A204.1 (cell line): ENCODE measurements around the gene MARCHF9.
"Not testable (repeated sequence)": the region's sequence is repeated elsewhere in the genome, so short reads cannot be mapped to it uniquely, and the experiment has no call there.

Experiments used
- FAIRE-seq: peaks from 2 replicates; lab custom pipeline; 2012; peaks lifted over from hg19 to GRCh38; lab: Jason Lieb, UNC

Gene MARCHF9

DNA sequence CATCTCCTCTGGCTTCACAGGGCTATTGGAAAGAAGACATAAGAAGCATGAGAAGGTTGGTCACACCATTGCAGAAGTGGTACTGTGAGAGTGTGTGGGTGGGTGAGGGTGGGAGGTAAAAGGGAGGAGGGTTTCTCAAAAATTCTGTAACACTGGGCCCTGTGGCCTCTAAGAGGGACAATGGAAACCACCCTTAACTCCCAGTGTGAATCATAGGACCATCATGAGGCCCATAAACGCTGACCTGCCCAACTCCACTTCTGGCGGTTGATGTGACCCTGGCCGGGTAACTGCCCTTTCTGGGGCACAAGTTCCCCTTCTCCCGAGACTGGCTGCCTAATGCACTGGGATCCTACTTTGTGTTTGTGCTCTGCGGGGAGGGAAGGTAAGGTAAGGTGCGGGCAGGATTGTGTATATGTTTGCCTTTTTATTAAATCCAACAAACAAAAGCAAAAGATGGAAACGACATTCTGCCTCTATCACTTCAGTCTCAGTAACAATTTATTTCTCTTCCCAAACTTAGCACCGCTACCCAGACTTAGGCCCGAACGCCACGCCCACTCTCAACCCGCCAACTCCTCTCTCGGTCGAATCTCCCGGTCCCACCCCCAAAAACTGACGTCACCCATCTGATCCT is 16.5 kb downstream of the MARCHF9 start:
- FAIRE-seq, result peak; percentile 41

DNA sequence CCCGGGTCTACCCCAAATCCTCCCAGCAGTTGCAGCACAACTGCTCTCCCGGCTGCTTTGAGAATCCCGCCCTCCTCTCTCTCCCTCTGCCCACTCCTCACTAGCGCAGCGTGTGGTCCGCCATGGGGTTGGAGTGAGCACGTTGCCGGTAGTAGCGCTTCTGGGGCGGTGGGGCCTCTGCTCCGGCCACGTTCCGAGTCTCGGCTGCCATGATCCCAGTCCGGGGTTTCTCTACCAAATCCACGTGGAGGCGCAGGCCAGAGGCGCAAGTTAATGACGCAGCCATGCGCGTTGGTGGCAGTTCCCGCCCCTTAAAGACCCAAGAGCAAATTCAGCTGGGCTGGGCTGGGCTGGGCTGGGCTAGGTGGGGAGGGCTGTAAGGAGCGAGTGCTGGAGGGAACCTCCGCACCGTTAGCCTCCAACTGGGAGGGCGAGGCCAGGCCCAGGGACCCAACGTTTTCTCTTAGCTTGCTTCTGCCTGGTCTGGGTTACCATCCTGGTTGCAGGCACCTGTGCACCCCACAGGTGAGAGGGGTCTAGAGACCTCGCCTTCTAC is 17.0 kb downstream of the MARCHF9 start, which contains the start of gene METTL1:
Gene METTL1 (minus strand): TSS at position 233 of the 556 bp plus-strand sequence. CDS start 22 bp downstream, at position 211.
- FAIRE-seq, result peak; percentile 47

DNA sequence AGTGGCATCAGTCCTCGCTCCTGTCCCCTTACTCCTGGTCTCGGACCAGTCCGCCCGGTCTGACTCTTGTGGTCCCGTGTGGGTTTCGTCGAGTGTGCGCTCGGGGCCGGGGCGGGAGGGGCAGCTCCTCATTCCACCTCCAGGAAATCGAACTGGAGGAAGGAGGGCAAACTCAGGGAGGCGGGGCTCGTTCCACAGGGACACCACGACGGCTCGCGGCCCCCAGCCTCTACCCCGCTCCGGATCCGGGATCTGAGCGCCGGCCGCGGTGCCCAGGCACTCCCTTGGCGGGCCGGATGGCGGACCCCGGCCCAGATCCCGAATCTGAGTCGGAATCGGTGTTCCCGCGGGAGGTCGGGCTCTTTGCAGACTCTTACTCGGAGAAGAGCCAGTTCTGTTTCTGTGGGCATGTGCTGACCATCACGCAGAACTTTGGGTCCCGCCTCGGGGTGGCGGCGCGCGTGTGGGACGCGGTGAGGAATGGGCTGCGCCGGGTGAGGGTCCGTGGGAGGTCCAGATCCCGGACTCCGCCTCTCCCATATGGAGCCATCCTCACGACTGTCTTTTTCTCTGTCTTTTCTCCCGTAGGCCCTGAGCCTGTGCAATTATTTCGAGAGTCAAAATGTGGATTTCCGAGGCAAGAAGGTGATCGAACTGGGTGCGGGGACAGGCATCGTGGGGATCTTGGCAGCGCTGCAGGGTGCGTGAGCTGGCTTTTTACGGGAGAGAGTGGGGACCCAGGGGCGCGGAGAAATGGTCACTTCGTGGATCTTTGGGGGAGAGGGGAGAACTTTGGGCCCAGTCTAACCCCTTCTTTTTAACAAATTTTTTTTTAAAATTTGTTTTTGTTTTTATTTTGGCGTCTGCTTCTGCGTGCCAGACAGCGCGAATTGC is 17.8 kb downstream of the MARCHF9 start, which contains the start of gene EEF1AKMT3:
Gene EEF1AKMT3 (plus strand): TSS at position 186 of the 894 bp plus-strand sequence. CDS start 111 bp downstream, at position 297.
- no peak for FAIRE-seq

DNA sequence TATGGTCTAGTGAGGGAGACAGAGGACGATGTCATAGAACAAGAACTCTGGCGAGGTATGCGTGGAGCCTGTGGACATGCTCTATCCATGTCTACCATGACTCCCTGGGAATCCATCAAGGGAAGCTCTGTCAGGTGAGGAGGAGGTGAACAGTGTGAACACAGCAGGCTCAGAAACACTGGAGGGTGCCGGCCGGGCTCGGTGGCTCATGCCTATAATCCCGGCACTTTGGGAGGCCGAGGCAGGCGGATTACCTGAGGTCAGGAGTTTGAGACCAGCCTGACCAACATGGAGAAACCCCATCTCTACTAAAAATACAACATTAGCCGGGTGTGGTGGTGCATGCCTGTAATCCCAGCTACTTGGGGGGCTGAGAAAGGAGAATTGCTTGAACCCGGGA is 19.7 kb downstream of the MARCHF9 start:
- not testable (repeated sequence) for FAIRE-seq

DNA sequence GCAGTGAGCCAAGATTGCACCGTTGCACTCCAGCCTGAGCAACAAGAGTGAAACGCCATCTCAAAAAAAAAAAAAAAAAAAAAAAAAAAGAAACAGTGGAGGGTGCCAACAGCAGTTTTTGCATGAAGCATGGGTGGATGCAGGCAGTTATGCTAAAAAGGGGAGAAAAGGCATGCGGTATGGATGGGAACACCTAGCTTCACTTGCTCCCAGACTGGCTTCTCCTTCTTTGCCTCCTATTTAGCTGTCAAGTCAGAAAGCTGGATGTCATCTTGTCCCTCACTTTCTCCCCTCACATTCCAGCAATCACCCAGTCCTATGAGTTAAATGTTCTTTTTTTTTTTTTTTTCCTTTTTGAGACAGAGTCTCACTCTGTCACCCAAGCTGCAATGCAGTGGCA is 20.1 kb downstream of the MARCHF9 start:
- no peak for FAIRE-seq

DNA sequence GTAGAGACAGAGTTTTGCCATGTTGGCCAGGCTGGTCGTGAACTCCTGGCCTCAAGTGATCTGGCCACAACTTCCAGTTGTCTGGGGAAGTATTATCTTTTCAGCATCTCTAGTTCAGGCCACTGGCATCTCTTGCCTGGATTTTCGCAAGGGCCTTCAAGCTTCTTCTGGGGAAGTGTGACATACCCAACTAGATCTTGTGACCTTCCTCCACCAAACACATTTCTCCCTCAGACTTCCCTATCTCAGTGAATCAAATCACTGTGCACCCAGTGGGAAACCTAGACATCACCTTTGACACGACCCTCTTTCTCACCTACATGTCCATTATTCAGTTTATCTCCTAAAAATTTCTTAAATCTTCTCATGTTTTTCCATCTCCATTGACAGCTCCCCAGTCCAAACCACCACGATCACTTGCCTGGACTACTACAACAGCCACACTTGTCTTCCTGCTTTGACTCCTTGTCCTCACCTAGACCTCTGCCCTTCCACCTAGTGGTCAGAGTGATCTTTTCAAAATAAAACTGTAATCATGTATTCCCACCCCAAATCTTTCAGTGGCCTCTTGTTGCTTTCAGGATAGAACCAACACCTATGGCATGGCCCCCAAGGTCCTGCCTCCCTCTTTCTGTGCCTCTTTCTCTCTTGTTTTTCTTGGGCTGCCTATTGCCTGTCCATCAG is 20.8 kb downstream of the MARCHF9 start:
- no peak for FAIRE-seq

DNA sequence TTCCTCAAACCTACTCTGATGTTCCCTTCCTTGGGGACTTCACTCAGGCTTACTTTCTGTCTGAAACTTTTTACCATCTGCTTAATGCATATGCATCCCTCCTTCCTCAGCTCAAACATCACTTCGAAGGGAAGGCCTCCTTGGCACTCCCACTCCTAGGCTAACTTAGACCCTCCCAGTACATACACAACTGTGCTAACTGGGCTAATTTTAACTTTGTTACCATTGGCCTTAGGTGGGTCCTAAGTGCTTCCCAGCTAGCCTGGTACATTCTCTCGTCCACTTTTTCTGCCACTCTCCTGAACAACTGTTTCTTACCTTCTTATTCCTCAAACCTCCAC is 21.3 kb downstream of the MARCHF9 start:
- FAIRE-seq, result no peak

DNA sequence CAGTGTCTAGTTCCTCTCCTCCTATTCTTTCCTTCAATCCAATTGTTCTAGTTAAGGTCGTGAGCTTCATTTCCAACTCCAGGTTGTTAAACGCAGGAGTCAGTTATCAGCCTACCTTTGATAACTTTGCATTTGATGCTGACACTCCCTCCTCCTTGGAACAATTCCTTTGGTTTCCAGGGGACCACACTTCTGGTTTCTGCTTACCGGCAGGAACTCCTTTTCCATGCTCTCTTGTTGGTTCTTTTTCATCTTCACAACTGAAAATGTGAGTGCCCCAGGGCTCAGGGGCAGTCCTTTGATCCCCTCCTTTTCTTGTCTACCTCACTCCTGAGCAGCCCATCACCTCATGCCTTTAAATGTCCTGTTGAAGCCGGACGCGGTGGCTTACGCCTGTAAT is 22.5 kb downstream of the MARCHF9 start:
- no peak for FAIRE-seq

DNA sequence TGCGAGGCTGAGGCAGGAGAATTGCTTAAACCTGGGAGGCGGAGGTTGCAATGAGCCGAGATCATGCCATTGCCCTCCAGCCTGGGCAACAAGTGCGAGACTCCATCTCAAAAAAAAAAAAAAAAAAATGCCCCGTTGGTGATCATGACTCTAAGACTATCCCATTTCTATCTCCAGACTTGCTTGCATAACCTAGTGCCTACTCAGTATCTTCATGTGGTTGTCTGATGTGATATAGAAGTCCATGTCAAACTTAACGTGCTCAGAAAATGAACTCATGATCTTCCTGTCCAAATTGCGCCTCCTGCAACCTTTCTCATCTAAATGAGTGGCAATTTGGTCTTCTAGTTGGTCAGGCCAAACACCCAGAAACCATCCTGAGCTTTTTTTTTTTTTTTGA is 23.0 kb downstream of the MARCHF9 start:
- FAIRE-seq, result no peak

DNA sequence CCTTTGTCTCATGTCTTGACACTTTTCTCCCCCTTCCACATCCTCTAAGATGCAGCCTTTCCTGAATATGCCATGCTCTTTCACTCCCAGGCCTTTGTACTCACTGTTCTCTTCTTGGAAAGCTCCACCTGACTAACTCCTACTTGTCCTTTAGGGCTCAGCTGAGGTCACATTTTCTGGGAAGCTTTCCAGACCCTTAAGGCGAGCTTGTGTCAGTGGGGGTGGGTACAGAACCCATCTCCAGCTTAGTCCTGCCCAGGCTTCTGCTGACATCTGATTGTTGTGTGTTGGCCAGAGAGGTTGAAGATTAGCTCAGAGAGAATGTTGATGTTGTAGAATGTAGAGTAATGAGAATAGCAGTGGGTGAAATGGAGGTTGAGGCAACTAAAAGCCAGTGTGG is 24.8 kb downstream of the MARCHF9 start:
- FAIRE-seq, result no peak

DNA sequence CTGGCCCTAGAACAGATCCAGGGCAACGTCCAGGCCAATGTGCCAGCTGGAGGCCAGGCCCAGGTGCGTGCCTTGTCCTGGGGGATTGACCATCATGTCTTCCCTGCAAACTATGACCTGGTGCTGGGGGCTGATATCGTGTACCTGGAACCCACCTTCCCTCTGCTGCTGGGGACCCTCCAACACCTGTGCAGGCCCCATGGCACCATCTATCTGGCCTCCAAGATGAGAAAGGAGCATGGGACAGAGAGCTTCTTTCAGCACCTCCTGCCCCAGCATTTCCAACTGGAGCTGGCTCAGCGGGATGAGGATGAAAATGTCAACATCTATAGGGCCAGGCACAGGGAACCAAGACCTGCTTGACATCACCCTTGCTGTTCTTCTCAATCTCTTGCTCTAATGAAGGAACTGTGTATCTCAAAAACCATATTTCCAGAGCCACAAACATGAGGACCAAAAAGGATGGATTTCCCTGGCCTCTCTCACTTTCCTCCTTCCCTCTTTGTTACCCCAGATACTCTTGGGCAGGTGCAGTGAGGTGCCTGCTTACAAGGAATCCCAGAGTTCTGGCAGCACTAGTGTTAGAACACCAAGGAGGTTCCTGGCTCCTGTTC is 25.5 kb downstream of the MARCHF9 start:
- no peak for FAIRE-seq

DNA sequence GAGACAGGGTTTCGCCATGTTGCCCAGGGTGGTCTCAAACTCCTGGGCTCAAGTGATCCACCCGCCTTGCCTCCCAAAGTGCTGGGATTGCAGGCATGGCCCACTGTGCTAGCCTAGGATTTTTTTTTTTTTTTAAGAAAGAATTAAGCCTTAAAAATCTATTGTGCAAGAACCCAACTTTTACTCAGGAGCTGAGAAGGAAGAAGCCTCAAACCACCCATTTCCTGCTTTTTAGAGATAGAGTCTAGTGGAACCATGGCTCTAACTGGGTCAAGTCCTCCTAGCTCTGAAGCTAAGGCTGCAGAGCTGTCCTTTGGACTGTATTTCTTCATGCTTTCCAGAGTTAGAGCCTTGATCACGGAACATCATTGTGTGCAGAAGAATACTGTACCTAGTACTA is 26.3 kb downstream of the MARCHF9 start:
- FAIRE-seq, result no peak

DNA sequence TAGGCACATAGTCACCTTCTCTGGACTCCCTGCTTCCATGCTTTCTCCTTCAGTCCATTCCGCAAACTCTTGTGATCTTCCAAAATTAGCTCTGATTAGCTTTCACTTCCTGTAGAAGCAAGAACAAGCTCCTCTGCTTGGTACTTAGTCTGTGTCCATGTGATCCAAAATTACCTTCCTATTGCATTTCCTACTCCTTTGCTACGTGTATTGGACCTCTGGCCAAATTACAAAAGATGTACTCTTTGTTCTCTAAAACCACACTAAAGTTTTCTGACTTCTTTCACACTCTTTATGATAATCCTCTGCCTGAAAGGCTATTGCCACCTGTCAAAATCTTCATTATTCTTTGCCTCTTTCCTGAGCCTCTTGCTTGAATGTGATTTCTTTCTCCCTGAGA is 26.9 kb downstream of the MARCHF9 start:
- no peak for FAIRE-seq

DNA sequence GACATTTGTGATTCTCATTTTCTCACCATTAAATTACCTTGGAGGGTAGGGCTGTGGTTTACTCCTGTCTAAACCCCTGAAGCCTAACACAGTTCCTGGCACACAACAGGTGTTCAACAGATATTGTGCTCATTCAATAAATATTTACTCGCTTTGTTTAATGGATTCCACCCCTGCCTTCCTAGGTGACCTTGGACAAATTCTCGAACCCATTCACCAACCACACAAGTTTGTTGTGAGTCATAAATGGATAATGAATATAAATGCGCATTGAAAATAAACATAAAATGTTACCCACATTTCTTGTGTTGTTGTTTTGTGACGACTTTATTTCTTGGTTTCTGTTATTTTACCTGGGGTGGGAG is 27.3 kb downstream of the MARCHF9 start:
- no peak for FAIRE-seq

DNA sequence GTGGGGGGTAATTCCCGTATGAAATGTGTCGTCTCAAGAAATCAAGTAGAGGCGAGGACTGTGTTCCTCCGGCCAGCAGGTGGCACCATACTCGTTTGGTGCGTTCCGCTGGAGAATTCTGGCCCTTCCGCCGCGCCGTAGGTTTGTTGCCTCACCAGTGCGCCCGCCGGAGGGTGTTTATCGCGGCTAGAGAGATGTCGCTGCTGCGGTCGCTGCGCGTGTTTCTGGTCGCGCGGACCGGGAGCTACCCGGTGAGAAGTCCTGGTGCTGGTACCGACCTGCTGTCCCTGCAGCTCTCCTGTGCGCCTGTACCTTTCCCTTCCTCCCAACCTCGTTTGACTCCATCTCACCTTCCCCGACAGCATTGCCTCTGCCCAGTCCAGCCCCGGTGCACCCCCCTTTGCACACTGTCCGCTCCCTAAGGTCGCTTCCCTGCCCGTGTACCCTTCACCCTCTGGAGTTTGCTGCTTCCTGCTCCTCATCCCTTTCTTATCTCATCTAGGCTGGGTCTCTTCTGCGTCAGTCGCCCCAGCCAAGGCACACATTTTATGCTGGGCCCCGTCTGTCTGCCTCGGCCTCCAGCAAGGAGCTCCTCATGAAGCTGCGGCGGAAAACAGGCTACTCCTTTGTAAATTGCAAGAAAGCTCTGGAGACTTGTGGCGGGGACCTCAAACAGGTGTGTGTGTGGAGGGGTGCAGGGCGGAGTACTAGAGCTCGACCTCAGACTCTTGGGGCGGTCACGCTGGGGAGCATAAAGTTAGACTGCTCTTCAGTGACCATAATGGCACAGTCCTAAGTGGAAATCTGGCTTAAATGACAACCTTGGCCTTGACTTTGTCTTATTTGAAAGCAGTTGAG is 27.9 kb downstream of the MARCHF9 start, which contains the start of gene TSFM:
Gene TSFM (plus strand): TSS at position 180 of the 858 bp plus-strand sequence. CDS start 15 bp downstream, at position 195.
- FAIRE-seq, result no peak

DNA sequence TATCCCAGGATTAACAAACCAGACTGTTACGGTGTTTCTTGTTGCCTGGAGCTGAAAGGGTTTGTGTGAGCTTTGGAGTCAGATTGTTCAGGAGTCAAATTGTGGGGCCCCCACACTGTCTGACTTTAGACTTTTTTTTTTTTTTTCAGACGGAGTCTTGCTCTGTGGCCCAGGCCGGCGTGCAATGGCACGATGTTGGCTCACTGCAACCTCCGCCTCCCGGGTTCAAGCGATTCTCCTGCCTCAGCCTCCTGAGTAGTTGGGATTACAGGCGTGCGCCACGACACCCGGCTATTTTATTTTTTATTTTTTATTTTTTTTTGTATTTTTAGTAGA is 28.5 kb downstream of the MARCHF9 start:
- FAIRE-seq, result no peak

DNA sequence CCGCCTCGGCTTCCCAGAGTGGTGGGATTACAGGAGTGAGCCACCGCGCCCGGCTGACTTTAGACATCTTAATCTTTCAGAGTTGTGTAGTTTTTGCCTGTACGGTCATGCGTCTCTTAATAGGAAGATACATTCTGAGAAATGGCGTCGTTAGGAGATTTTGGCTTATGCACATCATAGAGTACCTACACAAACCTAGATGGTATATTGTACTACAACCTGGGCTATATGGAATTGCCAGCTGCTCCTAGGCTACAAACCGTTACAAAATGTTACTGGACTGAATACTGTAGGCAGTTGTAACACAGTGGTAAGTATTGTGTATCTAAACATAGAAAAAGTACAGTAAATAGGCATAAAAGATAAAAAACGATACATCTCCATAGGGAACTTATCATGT is 29.0 kb downstream of the MARCHF9 start:
- no peak for FAIRE-seq

DNA sequence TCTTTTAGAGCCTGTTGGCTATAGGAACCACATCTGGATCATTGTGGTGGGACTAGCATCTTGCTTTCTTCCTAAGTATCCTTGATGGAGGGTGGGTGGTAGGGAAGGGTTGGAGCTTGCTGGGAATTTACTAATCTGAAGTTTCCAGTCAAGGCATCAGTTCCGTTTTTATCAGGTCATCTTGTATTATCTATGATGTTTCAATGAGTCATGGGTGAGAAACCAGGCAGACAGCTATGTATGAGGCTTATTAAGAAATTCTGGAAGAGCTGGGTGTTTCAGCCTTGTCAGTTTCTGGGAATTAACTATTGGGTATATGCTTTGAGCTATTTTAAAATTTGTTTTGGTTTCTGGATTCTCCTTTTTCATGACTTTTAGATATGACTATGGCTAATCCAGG is 39.0 kb downstream of the MARCHF9 start:
- no peak for FAIRE-seq

DNA sequence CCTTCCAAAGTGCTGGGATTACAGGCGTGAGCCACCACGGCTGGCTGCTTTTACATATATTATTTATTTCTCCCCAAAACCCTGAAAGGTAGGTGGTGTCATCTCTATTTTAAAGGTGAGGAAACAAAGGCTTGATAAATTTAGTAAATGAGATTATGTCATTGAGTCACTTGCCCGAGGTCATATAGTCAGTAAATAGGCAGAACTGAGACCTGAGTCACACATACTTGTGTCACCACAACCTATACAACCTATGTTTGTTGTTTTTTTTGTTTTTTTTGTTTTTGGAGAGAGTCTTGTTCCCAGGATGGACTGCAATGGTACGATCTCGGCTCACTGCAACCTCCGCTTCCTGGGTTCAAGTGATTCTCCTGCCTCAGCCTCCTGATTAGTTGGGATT is 40.5 kb downstream of the MARCHF9 start:
- FAIRE-seq, result no peak

DNA sequence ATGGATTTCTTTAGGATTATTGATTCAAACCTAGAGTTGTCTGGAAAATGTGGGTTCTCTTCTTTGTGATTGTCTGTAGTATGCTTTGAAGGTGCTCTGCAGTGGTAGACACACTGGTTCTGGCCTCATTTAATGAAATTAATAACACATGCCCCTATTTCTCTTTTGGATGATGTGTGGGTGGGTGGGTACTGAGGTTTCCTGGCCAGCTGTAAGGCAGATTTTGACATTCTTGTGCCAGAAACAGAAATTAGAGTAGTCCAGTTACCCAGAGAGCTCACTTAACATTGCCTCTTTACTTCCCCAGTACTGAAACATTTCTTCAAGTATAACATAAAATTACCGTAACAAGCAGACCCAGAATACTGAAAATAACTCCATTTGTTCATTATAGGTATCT is 42.1 kb downstream of the MARCHF9 start:
- FAIRE-seq, result no peak

DNA sequence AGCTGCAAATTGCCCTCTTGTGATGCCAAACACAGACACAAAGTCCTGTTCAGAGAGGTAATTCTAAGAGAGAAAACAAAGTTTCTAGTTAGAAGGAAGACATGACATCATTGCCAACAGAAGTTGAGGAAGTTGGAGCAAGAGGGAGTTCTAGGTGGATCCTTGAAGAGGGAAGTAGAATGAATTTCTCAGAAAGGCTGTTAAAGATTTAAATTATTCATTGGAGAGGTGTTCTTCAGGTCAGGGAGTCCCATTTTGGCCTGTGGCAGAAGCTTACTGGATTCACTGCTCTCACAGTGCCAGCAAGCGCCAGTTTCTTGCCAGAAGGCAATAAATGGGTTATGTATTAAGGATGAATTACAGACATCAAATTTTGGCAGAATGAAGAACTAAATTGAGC is 43.0 kb downstream of the MARCHF9 start:
- FAIRE-seq, result no peak
